ENCODE measurements around the gene PXK.
A peak's percentile ranks its signal among the peaks of the same experiment; 100 is the strongest.

Gene PXK

DNA sequence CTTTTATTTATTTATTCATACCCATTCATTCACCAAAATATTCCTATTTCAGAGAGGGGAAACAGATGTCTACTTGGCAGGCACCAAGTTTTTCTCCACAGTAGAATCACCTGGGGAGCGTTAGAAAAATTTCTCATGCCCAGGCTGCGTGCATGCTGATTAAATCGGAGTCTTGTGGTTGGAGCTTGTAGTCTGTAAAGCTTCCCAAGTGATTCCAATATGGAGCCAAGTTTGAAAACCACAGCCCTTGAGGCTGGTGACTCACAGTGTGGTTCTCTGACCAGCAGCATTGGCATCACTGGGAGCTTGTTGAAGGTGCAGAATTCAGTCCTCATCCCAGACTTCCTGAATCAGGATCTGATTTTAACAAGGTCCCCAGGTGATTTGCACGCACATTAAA is 51.2 kb downstream of the PXK start:
- peak; percentile 65 for DNase-seq (ENCODE audit: low spot score)
- TF ChIP-seq, protein P1, sequence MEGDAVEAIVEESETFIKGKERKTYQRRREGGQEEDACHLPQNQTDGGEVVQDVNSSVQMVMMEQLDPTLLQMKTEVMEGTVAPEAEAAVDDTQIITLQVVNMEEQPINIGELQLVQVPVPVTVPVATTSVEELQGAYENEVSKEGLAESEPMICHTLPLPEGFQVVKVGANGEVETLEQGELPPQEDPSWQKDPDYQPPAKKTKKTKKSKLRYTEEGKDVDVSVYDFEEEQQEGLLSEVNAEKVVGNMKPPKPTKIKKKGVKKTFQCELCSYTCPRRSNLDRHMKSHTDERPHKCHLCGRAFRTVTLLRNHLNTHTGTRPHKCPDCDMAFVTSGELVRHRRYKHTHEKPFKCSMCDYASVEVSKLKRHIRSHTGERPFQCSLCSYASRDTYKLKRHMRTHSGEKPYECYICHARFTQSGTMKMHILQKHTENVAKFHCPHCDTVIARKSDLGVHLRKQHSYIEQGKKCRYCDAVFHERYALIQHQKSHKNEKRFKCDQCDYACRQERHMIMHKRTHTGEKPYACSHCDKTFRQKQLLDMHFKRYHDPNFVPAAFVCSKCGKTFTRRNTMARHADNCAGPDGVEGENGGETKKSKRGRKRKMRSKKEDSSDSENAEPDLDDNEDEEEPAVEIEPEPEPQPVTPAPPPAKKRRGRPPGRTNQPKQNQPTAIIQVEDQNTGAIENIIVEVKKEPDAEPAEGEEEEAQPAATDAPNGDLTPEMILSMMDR (conservative IDR thresholded peaks at IDR 0.05; ENCODE audit: low read depth): no peak
- ChIA-PET CTCF (no interaction called here), POLR2A (ENCODE audit: low non-redundant PET) (no interaction called here)
- H3K27ac ChIP-seq: peak overlapping the region; percentile 72

DNA sequence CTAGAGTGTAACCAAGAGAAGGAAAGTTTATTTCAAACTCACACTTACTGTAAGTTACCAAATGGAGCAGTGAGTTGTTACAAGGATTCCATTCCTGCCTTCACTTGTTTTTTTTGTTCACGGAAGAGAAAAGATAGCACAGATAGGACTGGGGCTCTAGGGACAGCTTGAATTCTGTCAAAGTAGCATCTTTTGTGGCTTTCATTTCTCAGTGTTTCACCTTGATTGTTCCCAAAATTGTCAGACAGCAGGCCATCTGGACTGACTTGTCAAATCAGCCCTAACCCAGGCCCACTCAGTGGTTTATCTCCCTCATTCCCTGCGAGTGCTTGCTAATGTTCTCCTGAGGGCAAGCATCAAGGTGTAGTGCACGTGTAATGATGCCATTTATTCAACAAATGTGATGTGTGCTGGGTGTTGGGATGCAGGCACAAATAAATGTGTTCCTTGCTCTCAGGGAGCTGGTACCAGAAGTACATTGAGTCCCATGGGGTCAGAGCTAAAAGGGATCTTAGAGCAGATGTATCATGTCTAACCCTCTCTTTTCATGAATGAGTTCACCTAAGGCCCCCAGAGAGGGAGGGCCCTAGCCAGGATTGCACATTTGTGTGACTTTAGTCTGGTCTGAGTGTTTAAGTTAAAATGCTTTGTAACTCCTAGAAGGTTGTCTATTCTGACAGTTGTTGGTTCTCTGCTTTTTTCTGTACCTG is 51.8 kb downstream of the PXK start:
- ChIA-PET CTCF (no interaction called here), POLR2A (ENCODE audit: low non-redundant PET) (no interaction called here)
- TF ChIP-seq, protein P1 (conservative IDR thresholded peaks at IDR 0.05; ENCODE audit: low read depth): no peak
- H3K27ac ChIP-seq: peak overlapping the region; percentile 72
- DNase-seq (ENCODE audit: low spot score): no peak

- DNase-seq (ENCODE audit: low spot score): no peak
- ChIA-PET POLR2A (ENCODE audit: low non-redundant PET) (no interaction called here), CTCF (no interaction called here)
- TF ChIP-seq, protein P1 (conservative IDR thresholded peaks at IDR 0.05; ENCODE audit: low read depth): no peak
- no peak overlapping the region for H3K27ac ChIP-seq
Measured at GRCh38 chr3:58386626-58387365, 54.1 kb downstream of the PXK start.

- ChIA-PET CTCF (no interaction called here), POLR2A (ENCODE audit: low non-redundant PET) (no interaction called here)
- DNase-seq (ENCODE audit: low spot score): no peak
- TF ChIP-seq, protein P1 (conservative IDR thresholded peaks at IDR 0.05; ENCODE audit: low read depth): no peak
- no peak overlapping the region for H3K27ac ChIP-seq
Measured at GRCh38 chr3:58387650-58388546, 55.2 kb downstream of the PXK start.

DNA sequence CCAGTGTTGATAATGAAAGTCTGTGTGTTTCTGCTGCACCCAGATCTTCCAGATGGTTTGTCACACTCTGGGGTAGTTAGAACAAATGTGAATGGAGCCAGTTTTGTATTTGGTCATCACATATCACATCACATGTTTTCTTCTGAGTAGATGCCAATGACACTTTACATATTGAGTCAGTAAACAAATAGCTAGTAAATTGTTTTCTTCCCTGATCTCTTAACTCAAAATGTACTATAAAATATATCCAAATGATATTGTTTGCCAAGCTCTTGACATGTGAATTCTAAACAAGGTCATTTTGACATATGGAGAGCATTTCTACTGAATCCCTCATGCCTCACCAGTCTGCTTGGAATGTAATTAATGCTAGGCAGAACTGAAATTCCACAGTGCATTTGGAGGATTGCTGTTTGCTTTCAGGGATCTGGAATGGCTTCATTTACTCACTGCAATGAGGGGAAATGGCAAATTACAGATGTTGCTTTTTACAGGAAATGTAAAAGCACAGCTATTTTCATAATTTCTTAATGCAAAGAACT is 55.9 kb downstream of the PXK start:
- TF ChIP-seq, protein P1 (conservative IDR thresholded peaks at IDR 0.05; ENCODE audit: low read depth): no peak
- no peak for DNase-seq (ENCODE audit: low spot score)
- CTCF ChIA-PET: no interaction called here
- POLR2A ChIA-PET (ENCODE audit: low non-redundant PET): no interaction called here
- H3K27ac ChIP-seq: no peak overlapping the region

Data from RWPE1 (cell line).